ENCODE data around the gene VWA3A.

DNA sequence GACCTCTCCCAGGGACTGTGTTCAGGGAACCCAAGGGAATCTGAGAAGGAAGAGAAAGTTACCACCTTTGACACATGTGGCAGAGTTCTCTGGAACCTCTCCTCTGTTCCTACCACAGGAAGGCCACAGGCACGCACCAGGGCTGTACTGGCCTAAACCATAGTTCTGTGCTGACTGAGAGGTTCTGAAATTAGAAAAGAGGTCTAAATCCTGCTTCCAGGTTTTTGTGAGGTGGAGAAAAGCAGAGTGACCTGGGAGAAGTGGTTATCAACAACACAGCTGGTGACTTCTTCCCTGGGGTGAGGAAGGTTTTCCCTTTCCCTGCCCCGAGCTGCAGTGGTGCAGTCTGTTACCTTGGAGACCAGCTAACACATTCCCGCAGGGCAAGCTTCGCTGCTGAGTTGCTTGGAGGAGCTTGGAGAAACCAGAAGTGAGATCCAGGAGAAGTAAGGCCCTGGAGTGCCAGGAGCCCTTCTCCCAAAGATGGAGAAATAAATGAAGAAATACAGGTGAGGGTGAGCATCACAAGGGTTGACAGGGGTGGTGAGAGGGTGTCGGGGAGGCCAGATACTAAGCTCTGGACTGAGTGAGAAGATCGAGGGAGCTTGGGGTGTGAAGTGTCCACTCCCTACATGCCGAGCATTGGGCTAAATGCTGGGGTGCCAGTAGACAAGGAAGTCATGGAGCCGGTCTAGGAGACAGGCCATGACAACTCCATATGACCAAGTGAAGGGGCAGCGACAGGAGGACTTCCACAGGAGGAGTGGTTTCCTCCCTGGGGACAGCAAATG lies at the start of gene VWA3A:
- TF ChIP-seq EZH2 (IDR thresholded peaks at IDR 0.05; ENCODE audit: insufficient read depth, poor library complexity, severe bottlenecking), result no peak
- no peak for TF ChIP-seq EZH2phosphoT487 (IDR thresholded peaks at IDR 0.05; ENCODE audit: insufficient read depth, low read depth)
